ENCODE measurements around the gene WDR17. TPM values are rescaled to one million over a fixed set of nuclear protein-coding genes. Genes with fewer than 3 reads are reported as not detected.

WDR17 gene
- total RNA-seq: under 1 TPM in 1 of 2 donors, not detected in 1; 0.39 TPM

DNA sequence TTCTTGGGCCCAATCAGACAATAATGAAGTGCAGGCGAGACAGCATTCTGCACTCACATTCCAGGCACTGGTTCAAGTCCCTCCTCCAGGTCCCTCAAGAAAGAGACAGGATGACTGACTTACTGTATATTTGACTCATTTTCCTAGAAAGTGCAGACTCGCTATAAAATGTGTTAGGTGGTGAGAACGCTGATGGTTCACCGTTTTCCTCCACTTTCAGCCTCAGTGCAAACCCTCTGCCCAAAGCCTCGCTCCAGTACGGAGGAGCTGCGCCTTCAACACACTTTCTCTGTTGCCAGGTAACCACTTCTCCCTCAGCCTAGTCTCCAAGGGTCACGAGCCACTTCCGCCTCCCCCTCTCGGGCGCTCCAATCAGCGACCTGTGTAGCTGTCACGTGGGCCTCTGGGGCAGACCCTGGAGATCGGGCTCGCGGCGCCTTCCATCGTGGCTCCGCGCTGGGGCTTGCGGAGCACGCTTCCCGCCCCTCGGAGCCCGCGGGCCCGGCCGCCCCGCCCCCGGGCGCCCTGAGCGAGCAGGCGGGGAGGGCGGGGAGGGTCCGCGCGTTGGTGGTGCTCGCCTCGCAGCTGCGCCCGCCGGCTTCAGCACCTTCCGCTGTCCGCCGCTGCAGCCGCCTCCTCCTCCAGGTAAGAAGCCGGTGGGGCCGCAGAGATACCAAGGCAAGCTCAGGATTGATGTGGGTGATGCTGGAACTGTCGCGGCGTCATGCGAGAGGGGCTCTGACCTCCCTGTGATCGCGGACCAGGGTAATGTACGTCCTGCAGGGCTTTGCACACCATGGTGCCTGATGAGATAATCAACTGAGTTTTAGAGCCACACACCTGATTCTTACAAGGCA lies at the start of gene WDR17:
Gene WDR17, plus strand, starts transcription at position 407 of the 857 bp plus-strand sequence. CDS start 45,740 bp downstream, outside the sequence.
- H3K9me3 Mint-ChIP-seq: no peaks in the 10 kb centered on the region
- peak; percentile 95 for ATAC-seq
- peak; percentile 65 for DNase-seq (ENCODE audit: low spot score)
- H3K36me3 Mint-ChIP-seq: peaks cover 5% of the 10 kb centered on the region
- no peak within 1 kb of the TSS for H3K27ac Mint-ChIP-seq
- peaks cover 5 to 8% of the 10 kb centered on the region in 2 donors for H3K4me1 Mint-ChIP-seq (ENCODE audit: low read depth in 2 of 2)
- H3K4me3 Mint-ChIP-seq: peak within 1 kb of the TSS; percentile 63
- H3K27me3 Mint-ChIP-seq: peaks cover 7 to 10% of the 10 kb centered on the region in 2 donors

DNA sequence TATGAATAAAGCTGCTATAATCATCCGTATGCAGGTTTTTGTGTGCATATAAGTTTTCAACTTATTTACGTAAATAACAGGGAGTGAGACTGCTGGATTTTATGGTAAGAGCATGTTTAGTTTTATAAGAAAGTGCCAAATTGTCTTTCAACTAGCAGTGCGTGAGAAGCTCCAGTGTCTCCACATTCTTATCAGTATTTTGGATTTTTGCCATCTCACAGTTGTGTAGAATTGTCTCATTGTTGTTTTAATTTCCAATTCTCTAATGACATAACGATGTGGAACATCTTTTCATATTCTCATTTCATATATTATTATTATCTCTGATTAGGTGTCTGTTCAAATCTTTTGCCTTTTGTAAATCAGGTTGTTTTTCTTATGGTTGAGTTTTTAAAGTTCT lies 49.0 kb upstream of the WDR17 start:
- Mint-ChIP-seq H3K4me1 (ENCODE audit: low read depth in 2 of 2) (no peaks in the 10 kb centered on the region), H3K27me3 (no peaks in the 10 kb centered on the region), H3K36me3 (no peaks in the 10 kb centered on the region), H3K4me3 (no peak overlapping the region), H3K27ac (no peak overlapping the region), H3K9me3 (peaks cover 4% of the 10 kb centered on the region)
- DNase-seq (ENCODE audit: low spot score) (no peak), ATAC-seq (no peak)

DNA sequence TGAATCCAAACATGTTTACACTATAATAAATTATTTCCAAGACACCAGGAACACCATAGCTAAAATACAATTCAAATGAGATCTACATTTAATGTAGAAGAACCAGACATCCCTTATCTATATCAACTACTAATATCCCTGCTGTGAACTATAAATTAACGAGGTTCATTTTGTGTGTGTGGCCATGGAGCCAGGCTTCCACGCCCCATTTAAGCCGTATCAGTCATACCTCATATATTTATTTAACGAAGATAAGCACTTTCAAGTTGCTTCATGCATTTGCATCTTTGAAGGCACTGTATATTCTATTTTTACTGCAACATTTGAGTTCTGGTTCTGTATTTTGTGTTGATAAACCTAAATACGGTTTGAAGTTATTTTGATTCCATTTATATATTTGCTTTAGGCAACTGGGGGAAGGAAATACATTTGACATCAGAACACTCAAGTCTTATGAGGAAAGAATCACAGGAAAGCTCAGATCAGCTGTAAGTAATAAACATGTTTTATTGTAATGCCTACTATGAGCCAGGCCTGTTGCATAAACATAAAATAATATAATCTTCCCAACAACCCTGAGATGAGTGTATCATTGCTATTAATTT lies 45.1 kb upstream of the WDR17 start:
- no peak overlapping the region for H3K4me3 Mint-ChIP-seq
- no peaks in the 10 kb centered on the region for H3K36me3 Mint-ChIP-seq
- ATAC-seq: no peak
- no peak overlapping the region for H3K27ac Mint-ChIP-seq
- no peaks in the 10 kb centered on the region for H3K27me3 Mint-ChIP-seq
- peaks cover 4% of the 10 kb centered on the region for H3K9me3 Mint-ChIP-seq
- H3K4me1 Mint-ChIP-seq (ENCODE audit: low read depth in 2 of 2): no peaks in the 10 kb centered on the region
- DNase-seq (ENCODE audit: low spot score): no peak

DNA sequence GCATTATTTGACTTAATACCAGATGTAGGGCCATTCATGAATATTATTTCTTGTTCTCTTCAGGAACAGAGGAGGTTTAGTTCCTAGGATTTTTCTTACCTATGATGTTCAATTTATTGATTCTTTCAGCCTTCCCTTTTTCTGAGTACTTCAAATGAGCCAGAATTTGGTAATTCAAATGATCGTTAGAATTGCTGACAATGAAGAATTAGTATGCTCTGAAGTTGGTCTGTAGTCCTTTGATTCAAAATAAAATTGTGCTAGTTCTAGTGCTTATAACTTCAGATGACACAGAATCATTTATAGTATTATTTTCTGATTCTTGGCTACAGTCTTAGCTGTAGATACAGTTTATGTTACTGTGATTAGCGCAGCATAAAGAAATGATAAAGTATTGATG lies 35.2 kb upstream of the WDR17 start:
- H3K9me3 Mint-ChIP-seq: no peaks in the 10 kb centered on the region
- DNase-seq (ENCODE audit: low spot score): no peak
- H3K27ac Mint-ChIP-seq: no peak overlapping the region
- no peak for ATAC-seq
- H3K4me3 Mint-ChIP-seq: no peak overlapping the region
- H3K4me1 Mint-ChIP-seq (ENCODE audit: low read depth in 2 of 2): no peaks in the 10 kb centered on the region
- no peaks in the 10 kb centered on the region for H3K36me3 Mint-ChIP-seq
- peaks cover 0 to 11% of the 10 kb centered on the region in 2 donors for H3K27me3 Mint-ChIP-seq

DNA sequence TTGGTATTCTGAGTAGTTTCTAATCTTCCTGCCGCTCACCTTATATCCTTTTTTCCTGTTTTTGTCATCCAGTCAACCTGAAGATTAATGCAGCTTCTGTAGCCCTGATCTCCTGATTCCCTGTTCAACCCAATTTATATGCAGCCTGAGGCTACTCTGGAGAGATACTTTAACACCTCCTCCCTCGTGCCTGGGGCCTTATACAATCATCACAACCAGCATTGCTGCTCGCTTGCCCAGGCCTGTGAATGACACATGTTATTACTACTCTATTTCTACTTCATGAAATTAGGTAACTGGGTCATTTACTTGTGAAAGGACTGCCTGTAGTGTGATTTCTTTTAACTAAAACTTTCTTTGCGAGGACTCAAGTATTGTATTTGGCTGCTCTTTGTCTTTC lies 33.7 kb upstream of the WDR17 start:
- no peaks in the 10 kb centered on the region for H3K4me1 Mint-ChIP-seq (ENCODE audit: low read depth in 2 of 2)
- DNase-seq (ENCODE audit: low spot score) (no peak), ATAC-seq (no peak)
- H3K9me3 Mint-ChIP-seq: no peaks in the 10 kb centered on the region
- no peak overlapping the region for H3K4me3 Mint-ChIP-seq
- no peaks in the 10 kb centered on the region for H3K36me3 Mint-ChIP-seq
- H3K27me3 Mint-ChIP-seq: peaks cover 0 to 11% of the 10 kb centered on the region in 2 donors
- no peak overlapping the region for H3K27ac Mint-ChIP-seq

DNA sequence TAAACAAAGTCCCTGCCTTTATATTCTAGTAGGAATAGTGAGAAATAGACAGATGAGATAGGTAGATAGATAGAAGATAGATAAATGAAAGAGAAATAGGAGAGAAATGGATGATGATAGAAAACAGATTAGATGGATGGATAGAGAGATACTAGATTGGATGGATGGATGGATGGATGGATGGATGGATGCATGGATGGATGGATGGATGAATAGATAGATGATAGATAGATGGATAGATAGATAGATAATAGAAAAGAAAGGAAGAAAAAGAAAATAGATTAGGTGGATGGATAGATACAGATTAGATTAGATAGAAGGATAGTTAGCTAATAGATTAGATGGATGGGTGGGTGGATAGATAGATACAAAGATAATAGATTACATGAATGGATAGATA lies 33.2 kb upstream of the WDR17 start:
- H3K36me3 Mint-ChIP-seq: no peaks in the 10 kb centered on the region
- no peak overlapping the region for H3K27ac Mint-ChIP-seq
- no peak overlapping the region for H3K4me3 Mint-ChIP-seq
- peaks cover 0 to 11% of the 10 kb centered on the region in 2 donors for H3K27me3 Mint-ChIP-seq
- ATAC-seq (no peak), DNase-seq (ENCODE audit: low spot score) (no peak)
- H3K9me3 Mint-ChIP-seq: no peaks in the 10 kb centered on the region
- H3K4me1 Mint-ChIP-seq (ENCODE audit: low read depth in 2 of 2): no peaks in the 10 kb centered on the region

DNA sequence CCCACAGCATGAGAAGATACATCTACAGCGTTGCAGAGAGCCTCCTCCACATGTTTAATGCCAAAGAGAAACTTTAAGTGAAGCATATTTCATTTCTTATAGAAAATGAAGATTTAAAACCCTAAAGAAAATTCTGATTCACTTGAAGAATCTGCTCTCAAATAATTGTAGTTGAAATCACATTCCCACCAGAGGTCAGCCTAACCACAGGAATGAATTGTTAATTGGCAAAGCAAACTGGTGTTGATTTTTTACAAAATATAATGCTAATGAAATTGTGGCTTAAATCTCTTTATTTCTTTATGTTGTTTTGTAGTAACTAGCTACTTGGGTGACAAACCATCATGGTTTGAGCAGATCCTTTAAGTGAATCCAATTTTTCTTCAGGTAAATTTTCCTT lies 31.1 kb upstream of the WDR17 start:
- no peak overlapping the region for H3K27ac Mint-ChIP-seq
- DNase-seq (ENCODE audit: low spot score) (no peak), ATAC-seq (no peak)
- no peaks in the 10 kb centered on the region for H3K36me3 Mint-ChIP-seq
- H3K9me3 Mint-ChIP-seq: peaks cover 6% of the 10 kb centered on the region
- no peak overlapping the region for H3K4me3 Mint-ChIP-seq
- H3K27me3 Mint-ChIP-seq: peaks cover 0 to 11% of the 10 kb centered on the region in 2 donors
- H3K4me1 Mint-ChIP-seq (ENCODE audit: low read depth in 2 of 2): no peaks in the 10 kb centered on the region

DNA sequence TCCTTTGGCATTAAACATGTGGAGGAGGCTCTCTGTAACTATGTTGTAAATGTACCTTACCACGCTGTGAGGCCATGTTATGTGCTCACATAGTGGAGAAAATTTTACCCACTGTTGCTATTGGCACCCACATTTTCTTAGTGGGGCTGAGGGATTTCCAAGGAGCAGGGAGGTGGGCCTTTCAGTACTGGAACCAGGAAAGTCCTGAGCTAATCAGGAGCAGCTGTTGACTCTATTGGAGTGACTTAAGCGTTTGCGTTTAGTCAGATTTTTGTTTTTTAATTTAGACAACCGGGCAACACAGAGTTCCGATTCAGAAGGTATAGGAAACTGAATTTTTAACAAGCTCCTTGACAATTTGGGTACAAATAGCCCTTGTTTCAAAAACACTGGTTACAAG lies 30.7 kb upstream of the WDR17 start:
- Mint-ChIP-seq H3K4me1 (ENCODE audit: low read depth in 2 of 2) (no peaks in the 10 kb centered on the region), H3K27ac (no peak overlapping the region), H3K4me3 (no peak overlapping the region), H3K27me3 (peaks cover 0 to 11% of the 10 kb centered on the region in 2 donors), H3K9me3 (peaks cover 10% of the 10 kb centered on the region), H3K36me3 (no peaks in the 10 kb centered on the region)
- no peak for ATAC-seq
- DNase-seq (ENCODE audit: low spot score): no peak

DNA sequence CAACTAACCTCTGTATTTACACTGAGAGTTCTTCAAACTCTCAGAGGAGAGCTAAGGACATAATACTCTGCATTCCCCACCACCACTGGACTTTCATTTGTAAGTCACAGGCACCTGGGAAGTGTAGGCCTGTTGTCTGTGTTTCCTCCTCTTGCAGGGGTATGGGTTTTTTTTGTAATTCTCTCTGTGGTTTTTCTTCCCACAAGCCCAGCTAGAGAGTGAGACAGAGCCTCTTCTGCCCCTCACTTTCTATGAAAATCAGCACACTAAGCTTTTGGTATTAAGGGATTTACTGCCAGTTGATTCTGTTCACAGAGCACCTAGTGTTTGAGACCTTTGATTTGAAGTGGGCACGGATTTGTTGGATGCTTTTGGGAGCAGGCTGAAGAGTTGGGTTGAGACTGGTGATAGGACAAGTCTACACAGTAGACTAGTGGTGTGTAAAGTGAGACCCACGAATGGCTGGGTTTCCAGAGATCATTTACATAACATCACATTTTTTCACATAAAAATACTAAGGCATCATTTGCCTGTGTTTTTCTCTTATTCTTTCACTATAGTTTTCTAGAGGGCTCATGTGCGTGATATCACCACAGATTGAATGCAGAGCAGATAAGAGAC lies 28.9 kb upstream of the WDR17 start:
- H3K4me1 Mint-ChIP-seq (ENCODE audit: low read depth in 2 of 2): no peaks in the 10 kb centered on the region
- no peak overlapping the region for H3K27ac Mint-ChIP-seq
- no peaks in the 10 kb centered on the region for H3K36me3 Mint-ChIP-seq
- DNase-seq (ENCODE audit: low spot score) (no peak), ATAC-seq (no peak)
- H3K4me3 Mint-ChIP-seq: no peak overlapping the region
- peaks cover 12% of the 10 kb centered on the region for H3K9me3 Mint-ChIP-seq
- peaks cover 0 to 11% of the 10 kb centered on the region in 2 donors for H3K27me3 Mint-ChIP-seq

DNA sequence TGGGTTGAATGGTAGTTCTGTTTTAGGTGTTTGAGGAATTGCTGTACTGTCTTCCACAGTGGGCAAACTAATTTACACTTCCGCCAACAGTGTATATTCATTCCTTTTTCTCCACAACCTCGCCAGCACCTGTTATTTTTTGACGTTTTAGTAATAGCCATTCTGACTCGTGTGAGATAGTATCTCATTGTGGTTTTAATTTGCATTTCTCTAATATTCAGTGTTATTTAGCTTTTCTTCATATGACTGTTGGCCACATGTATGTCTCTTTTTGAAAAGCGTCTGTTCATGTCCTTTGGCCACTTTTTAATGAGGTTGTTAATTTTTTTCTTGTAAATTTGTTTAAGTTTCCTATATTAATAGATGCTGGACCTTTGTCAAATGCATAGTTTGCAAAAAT lies 26.9 kb upstream of the WDR17 start:
- DNase-seq (ENCODE audit: low spot score) (no peak), ATAC-seq (no peak)
- Mint-ChIP-seq H3K4me1 (ENCODE audit: low read depth in 2 of 2) (no peaks in the 10 kb centered on the region), H3K4me3 (no peak overlapping the region), H3K27me3 (no peaks in the 10 kb centered on the region), H3K9me3 (peaks cover 16% of the 10 kb centered on the region), H3K27ac (no peak overlapping the region), H3K36me3 (no peaks in the 10 kb centered on the region)

DNA sequence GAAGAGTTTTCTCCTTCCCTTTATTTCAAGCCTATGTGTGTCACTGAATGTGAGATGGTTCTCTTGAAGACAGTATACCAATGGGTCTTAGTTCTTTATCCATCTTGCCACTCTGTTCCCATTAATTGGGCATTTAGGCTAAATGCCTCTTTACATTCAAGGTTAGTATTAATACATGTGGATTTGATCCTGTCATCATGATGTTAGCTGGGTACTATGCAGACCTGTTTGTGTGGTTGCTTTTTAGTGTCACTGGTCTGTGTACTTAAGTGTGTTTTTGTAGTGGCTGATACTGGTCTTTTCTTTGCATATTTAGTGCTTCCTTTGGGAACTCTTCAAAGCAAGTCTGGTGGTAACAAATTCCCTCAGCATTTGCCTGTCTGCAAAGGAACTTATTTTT lies 23.4 kb upstream of the WDR17 start:
- Mint-ChIP-seq H3K27me3 (no peaks in the 10 kb centered on the region), H3K27ac (no peak overlapping the region), H3K9me3 (peaks cover 21% of the 10 kb centered on the region), H3K4me3 (no peak overlapping the region), H3K36me3 (no peaks in the 10 kb centered on the region), H3K4me1 (ENCODE audit: low read depth in 2 of 2) (no peaks in the 10 kb centered on the region)
- ATAC-seq: no peak
- DNase-seq (ENCODE audit: low spot score): no peak

DNA sequence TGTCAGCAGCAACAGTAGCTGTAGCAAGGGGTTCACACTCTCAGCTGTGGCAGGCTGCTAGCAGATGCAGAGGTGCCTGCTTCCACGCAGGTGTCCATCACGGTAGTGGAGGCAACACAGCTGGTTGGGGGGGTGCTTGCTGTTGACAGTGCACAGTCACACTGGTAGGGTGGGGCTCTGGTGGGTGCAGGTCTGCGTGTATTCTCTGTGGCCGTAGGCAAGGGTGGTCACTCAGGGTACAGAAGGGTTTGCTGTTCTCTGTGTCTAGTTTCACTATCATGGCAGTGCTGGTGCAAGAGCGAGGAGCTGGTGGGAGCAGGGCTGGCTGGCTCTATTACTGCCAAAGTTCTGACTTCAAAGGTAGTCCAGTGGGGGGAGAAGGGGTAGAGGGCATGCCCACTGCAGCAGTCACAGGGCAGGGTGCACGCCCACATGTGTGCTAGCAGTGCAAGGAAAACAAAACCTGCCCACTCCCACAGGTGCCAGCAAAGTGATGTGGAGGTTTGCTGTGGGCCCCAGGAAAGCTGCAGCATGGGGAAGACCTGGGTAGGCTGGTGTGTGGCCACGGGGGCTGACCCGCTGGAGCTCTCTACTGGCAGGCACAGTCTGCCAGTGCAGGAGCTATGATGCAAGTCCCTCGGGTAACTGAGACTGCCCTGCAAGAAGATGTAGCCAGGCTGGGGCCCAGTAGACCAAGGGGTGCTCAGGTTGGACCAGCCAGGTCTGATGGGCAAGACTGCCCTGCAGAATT lies 21.6 kb upstream of the WDR17 start:
- Mint-ChIP-seq H3K4me1 (ENCODE audit: low read depth in 2 of 2) (no peaks in the 10 kb centered on the region), H3K9me3 (peaks cover 18% of the 10 kb centered on the region), H3K36me3 (no peaks in the 10 kb centered on the region), H3K27ac (no peak overlapping the region), H3K27me3 (no peaks in the 10 kb centered on the region), H3K4me3 (no peak overlapping the region)
- ATAC-seq: no peak
- no peak for DNase-seq (ENCODE audit: low spot score)

DNA sequence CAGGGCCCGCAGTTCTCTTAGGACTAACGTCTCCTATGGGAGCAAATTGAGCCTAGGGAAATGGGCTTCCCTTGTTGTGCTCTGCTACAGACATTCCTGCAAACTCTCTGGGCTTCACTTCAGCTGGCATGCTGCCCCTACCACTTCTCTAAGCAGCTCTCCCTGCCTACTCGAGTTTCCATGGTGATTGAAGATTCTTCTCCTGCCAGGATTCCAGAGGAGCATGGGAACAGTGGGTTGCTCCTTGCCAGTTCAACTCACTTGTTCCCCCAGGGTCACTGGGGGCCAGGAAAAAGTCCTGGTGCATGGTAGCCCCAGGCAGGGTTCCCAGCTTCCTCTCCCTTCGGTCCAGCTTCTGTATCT lies 21.1 kb upstream of the WDR17 start:
- Mint-ChIP-seq H3K4me3 (no peak overlapping the region), H3K27me3 (no peaks in the 10 kb centered on the region), H3K9me3 (peaks cover 14% of the 10 kb centered on the region), H3K4me1 (ENCODE audit: low read depth in 2 of 2) (no peaks in the 10 kb centered on the region), H3K27ac (no peak overlapping the region), H3K36me3 (no peaks in the 10 kb centered on the region)
- ATAC-seq (no peak), DNase-seq (ENCODE audit: low spot score) (no peak)

DNA sequence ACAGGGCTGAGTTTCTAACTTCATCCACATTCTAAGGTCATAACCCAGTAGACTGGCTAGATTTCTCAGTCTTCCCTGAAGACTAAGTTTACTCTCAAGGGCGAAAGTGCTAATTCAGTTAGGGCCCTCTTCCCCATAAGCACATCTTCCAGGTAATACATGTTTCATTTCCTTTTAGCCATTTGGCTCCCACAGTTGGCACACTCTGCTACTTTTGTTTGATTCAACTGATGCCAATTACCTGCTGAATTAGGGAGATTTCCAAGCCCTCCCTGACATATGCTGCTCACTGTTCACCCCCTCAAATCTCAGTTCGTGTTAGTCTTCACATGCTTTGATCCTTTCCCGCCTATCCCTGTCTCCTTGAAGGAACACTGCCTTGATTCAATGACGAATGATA lies 17.0 kb upstream of the WDR17 start:
- no peak overlapping the region for H3K4me3 Mint-ChIP-seq
- no peaks in the 10 kb centered on the region for H3K27me3 Mint-ChIP-seq
- DNase-seq (ENCODE audit: low spot score): no peak
- no peaks in the 10 kb centered on the region for H3K36me3 Mint-ChIP-seq
- no peaks in the 10 kb centered on the region for H3K4me1 Mint-ChIP-seq (ENCODE audit: low read depth in 2 of 2)
- H3K27ac Mint-ChIP-seq: no peak overlapping the region
- no peak for ATAC-seq
- peaks cover 5% of the 10 kb centered on the region for H3K9me3 Mint-ChIP-seq
